ENCODE measurements around the gene ZYG11B.
"Not testable (repeated sequence)": the region's sequence is repeated elsewhere in the genome, so short reads cannot be mapped to it uniquely, and the experiment has no call there.

The ZYG11B gene

GRCh38 chr1:52756020-52756419 lies 29.8 kb downstream of the ZYG11B start:
- DNase-seq (ENCODE audit: low read depth in 2 of 2), result no peak

GRCh38 chr1:52759908-52760307 lies 33.7 kb downstream of the ZYG11B start:
- no peak for DNase-seq (ENCODE audit: low read depth in 2 of 2)

DNA sequence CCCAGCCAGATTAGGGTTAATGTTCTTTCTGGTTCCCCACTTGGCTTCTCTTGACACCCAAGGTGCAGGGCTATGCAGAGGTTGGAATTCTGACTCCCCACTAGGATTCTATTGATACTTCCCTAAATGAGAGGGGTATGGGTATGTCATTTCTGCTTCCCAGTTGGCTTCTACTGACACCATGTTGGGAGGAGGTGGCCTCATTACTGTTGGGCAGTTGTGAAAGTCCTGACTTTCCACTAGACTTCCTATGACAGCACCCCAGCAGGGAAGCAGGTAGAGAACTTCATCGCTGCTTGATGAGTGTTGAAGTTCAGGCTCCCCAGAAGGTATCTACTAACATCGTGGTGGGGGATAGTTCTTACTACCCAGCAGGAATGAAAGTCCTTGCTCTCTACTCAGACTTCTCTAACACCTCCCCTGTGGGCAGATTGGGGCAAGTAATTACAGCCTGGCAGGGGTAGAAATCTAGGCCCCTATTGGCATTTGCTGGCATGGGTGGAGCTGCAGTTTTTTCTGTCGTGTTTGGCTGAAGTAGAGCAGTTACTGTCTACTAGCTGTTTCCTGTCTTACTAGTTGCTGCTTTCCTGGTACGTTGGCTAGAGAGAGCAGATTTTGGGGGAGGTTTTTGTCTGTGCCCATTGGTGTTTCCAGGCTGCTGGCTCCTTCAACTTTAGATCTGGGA lies 41.5 kb downstream of the ZYG11B start:
- no peak for DNase-seq (ENCODE audit: low read depth in 2 of 2)

DNA sequence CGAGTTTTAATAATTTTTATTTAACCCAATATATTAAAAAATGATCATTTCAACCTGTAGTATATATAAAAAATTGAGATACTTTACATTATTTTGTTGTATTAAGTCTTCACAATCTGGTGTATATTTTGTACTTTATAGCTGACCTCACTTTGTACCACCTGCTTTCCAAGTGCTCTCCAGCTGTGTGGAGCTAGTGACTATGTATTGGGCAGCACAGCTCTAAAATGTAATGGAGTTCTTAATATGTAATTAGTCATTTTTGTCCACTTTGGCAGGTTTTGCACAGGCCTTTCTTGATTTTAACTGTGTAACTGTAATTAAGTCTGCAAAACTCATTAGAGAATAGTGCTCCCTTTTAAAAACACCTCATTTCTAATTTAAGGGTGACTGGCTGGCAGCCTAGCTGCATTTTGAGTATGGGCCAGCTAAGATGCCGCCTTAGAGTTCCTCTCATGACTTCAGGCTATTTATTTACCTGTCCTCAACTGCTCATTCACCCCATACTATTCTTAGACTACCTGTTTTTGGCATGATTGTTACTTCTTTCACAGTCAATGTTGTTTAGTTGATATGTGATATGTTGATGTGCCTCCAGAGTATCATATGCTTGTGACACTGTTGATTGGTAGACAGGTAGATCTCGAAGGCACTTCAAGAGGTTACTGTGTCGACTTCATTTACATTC lies 43.2 kb downstream of the ZYG11B start:
- DNase-seq (ENCODE audit: low read depth in 2 of 2), result no peak

- DNase-seq (ENCODE audit: low read depth in 2 of 2), result no peak
Measured at GRCh38 chr1:52771384-52771783, 45.1 kb downstream of the ZYG11B start.

- DNase-seq (ENCODE audit: low read depth in 2 of 2), result no peak
Measured at GRCh38 chr1:52786148-52786547, 59.9 kb downstream of the ZYG11B start.

DNA sequence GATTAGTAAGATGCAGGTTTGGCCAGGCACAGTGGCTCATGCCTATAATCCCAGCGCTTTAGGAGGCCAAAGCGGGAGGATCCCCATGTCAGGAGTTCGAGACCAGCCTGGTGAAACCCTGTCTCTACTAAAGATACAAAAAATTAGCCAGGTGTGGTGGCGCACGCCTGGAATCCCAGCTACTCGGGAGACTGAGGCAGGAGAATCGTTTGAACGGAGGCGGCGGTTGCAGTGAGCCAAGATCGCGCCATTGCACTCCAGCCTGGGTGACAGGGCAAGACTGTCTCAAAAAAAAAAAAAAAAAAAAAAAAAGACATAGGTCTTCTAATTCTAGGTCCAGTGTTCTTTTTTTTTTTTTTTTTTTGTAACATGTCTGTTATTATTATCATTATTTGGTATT lies 64.2 kb downstream of the ZYG11B start:
- not testable (repeated sequence) for DNase-seq (ENCODE audit: low read depth in 2 of 2)

- no peak for DNase-seq (ENCODE audit: low read depth in 2 of 2)
Measured at GRCh38 chr1:52792036-52792435, 65.8 kb downstream of the ZYG11B start.

- DNase-seq (ENCODE audit: low read depth in 2 of 2), result not testable (repeated sequence)
Measured at GRCh38 chr1:52793717-52794116, 67.5 kb downstream of the ZYG11B start.

GRCh38 chr1:52795464-52795863 lies 69.2 kb downstream of the ZYG11B start:
- no peak for DNase-seq (ENCODE audit: low read depth in 2 of 2)

GRCh38 chr1:52798331-52798730 lies 72.1 kb downstream of the ZYG11B start:
- no peak for DNase-seq (ENCODE audit: low read depth in 2 of 2)

DNA sequence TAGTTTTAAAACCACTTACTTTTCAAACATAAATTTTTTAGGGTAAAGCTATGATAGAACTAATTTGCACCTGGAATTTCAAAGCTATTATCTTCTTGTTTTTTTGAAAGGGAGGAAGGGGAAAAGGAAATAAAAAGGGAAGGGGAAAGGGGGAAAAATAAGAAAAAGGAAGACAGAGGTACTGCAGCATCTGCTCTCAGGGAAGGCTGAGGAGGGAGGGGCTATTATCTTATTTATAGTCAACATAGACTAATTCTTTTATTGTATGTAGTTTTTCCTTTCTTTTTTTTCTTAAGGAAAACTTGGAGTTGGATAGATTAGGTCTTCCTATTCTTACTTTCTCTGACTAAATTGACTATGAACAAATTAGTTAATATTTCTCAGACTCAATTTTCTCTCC lies 74.8 kb downstream of the ZYG11B start:
- no peak for DNase-seq (ENCODE audit: low read depth in 2 of 2)

DNA sequence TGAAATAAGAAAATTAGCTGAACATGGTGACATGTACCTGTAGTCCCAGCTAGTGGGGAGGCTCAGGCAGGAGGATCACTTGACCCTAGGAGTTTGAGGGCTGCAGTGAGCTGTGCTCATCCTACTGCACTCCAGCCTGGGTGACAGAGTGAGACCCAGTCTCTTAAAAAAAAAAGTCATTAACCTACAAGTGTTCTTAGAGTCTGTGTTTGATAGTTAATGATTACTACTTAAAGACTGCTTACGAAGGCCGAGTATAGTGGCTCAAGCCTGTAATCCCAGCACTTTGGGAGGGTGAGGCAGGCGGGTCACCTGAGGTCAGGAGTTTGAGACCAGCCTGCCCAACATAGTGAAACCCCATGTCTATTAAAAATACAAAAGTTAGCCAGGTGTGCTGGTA lies 77.8 kb downstream of the ZYG11B start:
- not testable (repeated sequence) for DNase-seq (ENCODE audit: low read depth in 2 of 2)

DNA sequence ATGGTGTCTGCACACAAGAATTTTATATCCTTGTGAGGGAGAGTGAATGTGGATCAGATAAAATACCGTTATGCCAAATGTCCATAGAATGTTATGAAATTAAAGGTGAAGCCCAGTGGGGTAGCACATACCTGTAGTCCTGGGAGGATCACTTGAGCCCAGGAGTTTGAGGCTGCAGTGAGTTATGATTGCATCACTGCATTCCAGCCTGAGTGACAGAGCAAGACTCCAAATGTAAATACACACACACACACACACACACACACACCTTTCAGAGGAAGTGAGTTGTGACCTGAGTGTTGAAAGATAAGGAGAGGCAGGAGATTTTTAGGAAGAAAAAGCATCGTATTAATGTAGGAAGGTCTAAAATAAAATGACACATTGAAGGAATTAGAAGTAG lies 88.2 kb downstream of the ZYG11B start:
- DNase-seq (ENCODE audit: low read depth in 2 of 2), result no peak

- not testable (repeated sequence) for DNase-seq (ENCODE audit: low read depth in 2 of 2)
Measured at GRCh38 chr1:52820830-52821229, 94.6 kb downstream of the ZYG11B start.

DNA sequence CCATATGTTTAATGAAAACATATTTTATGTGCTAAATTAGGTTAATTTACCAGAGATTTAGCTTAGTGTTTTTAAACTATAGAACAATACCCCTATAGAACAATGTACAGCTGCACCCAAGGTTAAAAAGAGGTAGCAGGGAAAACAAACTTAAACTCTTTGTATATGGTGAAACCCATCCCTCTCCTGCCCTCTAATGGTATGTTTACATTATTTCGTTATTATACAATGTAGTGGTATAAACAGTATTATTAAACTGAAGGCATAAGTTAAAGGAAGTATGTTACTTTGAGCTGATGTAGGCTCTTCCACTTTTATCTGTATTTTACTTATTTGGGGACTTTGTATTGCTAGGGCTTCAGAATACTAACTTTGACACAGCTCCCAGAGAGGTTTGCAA lies 99.6 kb downstream of the ZYG11B start:
- no peak for DNase-seq (ENCODE audit: low read depth in 2 of 2)

- DNase-seq (ENCODE audit: low read depth in 2 of 2), result no peak
Measured at GRCh38 chr1:52834798-52835197, 108.5 kb downstream of the ZYG11B start.

DNA sequence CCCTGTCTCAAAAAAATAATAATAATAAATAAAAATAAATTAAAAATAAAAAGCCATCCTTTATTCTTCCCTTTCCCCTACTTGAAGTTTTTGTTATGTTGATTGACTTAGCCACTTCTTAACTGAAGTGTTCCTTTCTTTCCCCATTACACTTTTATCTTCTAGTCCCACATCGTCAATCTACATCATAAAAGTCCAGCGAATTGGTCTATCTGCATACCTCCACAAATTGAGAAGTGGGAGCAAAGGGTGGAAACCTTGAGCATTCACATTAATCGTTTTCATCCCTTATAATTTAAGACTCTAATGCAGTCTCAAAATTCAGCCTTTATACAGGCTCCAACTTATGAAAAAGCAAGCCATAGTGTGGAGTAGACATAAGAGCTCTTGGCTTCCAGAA lies 109.8 kb downstream of the ZYG11B start:
- DNase-seq (ENCODE audit: low read depth in 2 of 2), result no peak

GRCh38 chr1:52839175-52839574 lies 112.9 kb downstream of the ZYG11B start:
- not testable (repeated sequence) for DNase-seq (ENCODE audit: low read depth in 2 of 2)

DNA sequence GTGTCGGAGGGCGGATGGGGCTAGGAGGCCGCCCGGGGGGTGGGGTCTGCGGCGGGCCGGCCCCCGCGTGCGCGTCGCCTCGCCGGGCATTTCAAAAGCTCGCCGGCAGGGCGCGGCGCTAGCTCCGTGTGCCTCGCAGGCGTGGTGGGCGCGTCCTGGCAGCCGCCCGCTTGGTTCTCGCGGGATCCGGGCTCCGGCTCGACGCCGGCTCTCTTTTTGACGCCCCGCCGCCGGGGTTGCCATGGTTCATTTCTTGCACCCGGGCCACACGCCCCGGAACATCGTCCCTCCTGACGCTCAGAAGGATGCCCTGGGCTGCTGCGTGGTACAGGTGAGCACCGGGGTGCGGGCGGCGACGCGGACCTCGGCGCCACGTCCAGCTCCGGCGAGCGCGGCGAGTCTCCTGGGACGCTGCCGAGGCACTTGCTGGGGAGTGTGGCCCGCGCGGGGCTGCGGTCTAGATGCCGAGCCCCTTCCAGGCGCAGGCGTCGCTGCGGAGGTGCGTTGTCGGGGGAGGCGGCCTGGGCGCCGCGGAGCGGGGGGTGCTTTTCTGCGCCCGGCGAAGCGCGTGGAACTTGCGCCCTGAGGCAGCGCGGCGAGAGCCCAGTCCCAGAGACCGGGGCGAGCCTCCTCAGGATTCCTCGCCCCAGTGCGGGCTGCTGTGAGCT lies 116.5 kb downstream of the ZYG11B start, which contains the start of gene ZYG11A:
ZYG11A (plus strand) TSS at position 118 of the 668 bp plus-strand sequence; CDS start at position 242, 124 bp downstream.
- DNase-seq (ENCODE audit: low read depth in 2 of 2), result peak; percentile 10 to 38

DNA sequence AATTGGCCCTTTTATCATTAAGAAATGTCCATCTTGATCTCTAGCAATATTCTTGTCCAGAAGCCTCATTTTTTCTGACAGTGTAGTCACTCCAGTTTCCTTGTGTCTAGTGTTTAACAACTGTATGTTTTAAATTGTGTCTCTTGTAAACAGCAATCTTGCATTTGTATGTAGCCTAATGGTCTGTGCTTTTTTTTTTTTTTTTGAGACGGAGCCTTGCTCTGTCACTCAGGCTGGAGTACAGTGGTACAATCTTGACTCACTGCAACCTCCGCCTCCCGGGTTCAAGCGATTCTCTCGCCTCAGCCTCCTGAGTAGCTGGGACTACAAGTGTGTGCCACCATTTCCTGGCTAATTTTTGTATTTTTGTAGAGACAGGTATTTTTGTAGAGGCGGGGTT lies 118.9 kb downstream of the ZYG11B start:
- not testable (repeated sequence) for DNase-seq (ENCODE audit: low read depth in 2 of 2)

DNA sequence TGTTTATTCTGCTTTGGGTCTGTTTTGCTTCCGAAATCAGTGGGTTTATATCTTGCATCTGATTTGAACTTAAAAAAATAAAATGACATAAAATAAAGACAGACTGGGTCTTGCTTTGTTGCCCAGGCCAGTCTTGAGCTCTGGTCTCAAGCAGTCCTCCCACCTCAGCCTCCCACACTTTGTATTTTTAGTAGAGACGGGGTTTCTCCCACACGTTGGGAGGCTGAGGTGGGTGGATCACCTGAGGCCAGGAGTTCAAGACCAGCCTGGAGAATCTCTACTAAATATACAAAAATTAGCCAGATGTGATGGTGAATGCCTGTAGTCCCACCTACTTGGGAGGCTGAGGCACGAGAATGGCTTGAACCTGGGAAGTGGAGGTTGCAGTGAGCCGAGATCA lies 122.2 kb downstream of the ZYG11B start:
- DNase-seq (ENCODE audit: low read depth in 2 of 2), result no peak

GRCh38 chr1:52850951-52851350 lies 124.7 kb downstream of the ZYG11B start:
- DNase-seq (ENCODE audit: low read depth in 2 of 2), result no peak

All from stimulated activated CD8-positive, alpha-beta memory T cell treated with anti-CD3 and anti-CD28 coated beads, Interleukin-15, amount 100 ng/mL, for 4 hours (primary cell).